B cell (primary cell): Measurements from ENCODE around the gene STXBP2. TPM values are rescaled to one million over a fixed set of nuclear protein-coding genes. Genes with fewer than 3 reads are reported as not detected.

Source experiments
- ATAC-seq: fragments of 200-7000 bp; cut with Tn5 transposase; one replicate; pipeline ENCODE4 v1.10.0; 2021; ENCODE audit warnings: low read depth, mild to moderate bottlenecking, moderate number of reproducible peaks, moderate library complexity
- CTCF ChIA-PET: fragments of 350-600 bp; sonication (Branson Sonifier 250); formaldehyde crosslinking; loops from one replicate; lab custom pipeline; 2021; ENCODE audit warnings: antibody characterized with exemption, inconsistent platforms; lab: Charles Lee
- POLR2A ChIA-PET: fragments of 350-600 bp; sonication (Branson Sonifier 250); formaldehyde crosslinking; loops from one replicate; lab custom pipeline; 2021; ENCODE audit warnings: antibody characterized with exemption; lab: Charles Lee
- DNase-seq: peaks from one replicate; pipeline ENCODE4 v3.0.0; 2013
- H2AFZ ChIP-seq: 2 replicates; pipeline ENCODE4 v1.6.1; 2012; ENCODE audit warnings: mild to moderate bottlenecking, low read depth, low read length; ENCODE audit not compliant: insufficient read depth, poor library complexity, severe bottlenecking
- H3K27ac ChIP-seq, 2 donors: 1 replicate in 1 of 2; 2 replicates in 1 of 2; pipeline ENCODE4 v1.5.1; 2012 to 2013; ENCODE audit warnings: low read length in 2 of 2, mild to moderate bottlenecking in 2 of 2, moderate library complexity in 1 of 2
- H3K27me3 ChIP-seq, 4 experiments: fragments of 200-600 bp in 1 of 4; sonication (generic) in 1 of 4; replicated peaks in 1 of 4; 1 replicate in 2 of 4; 2 replicates in 2 of 4; pipeline versions ENCODE4 v1.6.1 to v1.7.0; 2013 to 2016; ENCODE audit warnings: low read length in 3 of 4, mild to moderate bottlenecking in 2 of 4, mixed read lengths in 1 of 4, moderate library complexity in 1 of 4; ENCODE audit not compliant: insufficient read depth in 4 of 4, control insufficient read depth in 3 of 4; ENCODE audit errors: control extremely low read depth in 1 of 4
- H3K36me3 ChIP-seq, 2 experiments: replicated peaks in 1 of 2; 1 replicate in 1 of 2; 2 replicates in 1 of 2; pipeline versions ENCODE4 v1.6.1 to v1.7.1; 2013; ENCODE audit warnings: low read length in 1 of 2; ENCODE audit not compliant: insufficient read depth in 2 of 2, control insufficient read depth in 1 of 2; ENCODE audit errors: control extremely low read depth in 1 of 2, extremely low read depth in 1 of 2
- H3K4me1 ChIP-seq, 2 donors: fragments of 200-600 bp in 1 of 2; sonication (generic) in 1 of 2; 1 replicate in 1 of 2; 2 replicates in 1 of 2; pipeline versions ENCODE4 v1.5.1 to v1.6.1; 2013 to 2017; ENCODE audit warnings: low read length in 2 of 2; ENCODE audit not compliant: control insufficient read depth in 2 of 2, insufficient read depth in 2 of 2
- H3K4me2 ChIP-seq: replicated peaks from 2 replicates; pipeline ENCODE3; 2012; ENCODE audit warnings: mild to moderate bottlenecking, low read depth, low read length; ENCODE audit not compliant: poor library complexity, severe bottlenecking
- H3K4me3 ChIP-seq, 5 experiments: fragments of 200-600 bp in 1 of 5; sonication (generic) in 1 of 5; 1 replicate in 3 of 5; 2 replicates in 2 of 5; pipeline versions ENCODE4 v1.5.1 to v1.7.0; 2011 to 2016; ENCODE audit warnings: low read length in 4 of 5, mild to moderate bottlenecking in 4 of 5, low read depth in 2 of 5, control low read depth in 1 of 5, moderate library complexity in 1 of 5; ENCODE audit not compliant: insufficient read depth in 1 of 5; ENCODE audit errors: control extremely low read depth in 1 of 5, extremely low read depth in 1 of 5
- H3K79me2 ChIP-seq: fragments of 200-600 bp; sonication (generic); one replicate; pipeline ENCODE4 v1.6.0; 2016; ENCODE audit warnings: low read length; ENCODE audit not compliant: control insufficient read depth, insufficient read depth
- H3K9ac ChIP-seq: fragments of 200-600 bp; sonication (generic); 2 replicates; pipeline ENCODE4 v1.6.1; 2017; ENCODE audit warnings: mild to moderate bottlenecking, low read length, moderate library complexity
- H3K9me3 ChIP-seq, 3 donors: one replicate each; pipeline versions ENCODE4 v1.6.1 to v1.7.1; 2013; ENCODE audit warnings: low read length in 2 of 3; ENCODE audit not compliant: control insufficient read depth in 2 of 3, insufficient read depth in 1 of 3; ENCODE audit errors: control extremely low read depth in 1 of 3
- H4K20me1 ChIP-seq: 2 replicates; pipeline ENCODE4 v1.6.0; 2012; ENCODE audit warnings: mild to moderate bottlenecking, low read length; ENCODE audit not compliant: insufficient read depth, control insufficient read depth, poor library complexity, severe bottlenecking
- H3K27ac Mint-ChIP-seq: one replicate; pipeline ENCODE4 v1.8.0; 2021; ENCODE audit warnings: mixed read lengths
- H3K27me3 Mint-ChIP-seq: one replicate; pipeline ENCODE4 v1.8.0; 2021; ENCODE audit warnings: mixed read lengths
- H3K4me1 Mint-ChIP-seq: one replicate; pipeline ENCODE4 v1.8.0; 2021; ENCODE audit warnings: mixed read lengths
- H3K4me3 Mint-ChIP-seq: one replicate; pipeline ENCODE4 v1.8.0; 2021; ENCODE audit warnings: mixed read lengths
- H3K9me3 Mint-ChIP-seq: one replicate; pipeline ENCODE4 v1.8.0; 2022; ENCODE audit warnings: mixed read lengths; ENCODE audit not compliant: insufficient read depth
- EZH2 ChIP-seq: IDR thresholded peaks from 2 replicates; pipeline ENCODE4 v1.6.1; 2012; ENCODE audit warnings: borderline replicate concordance, low read depth, mild to moderate bottlenecking, moderate library complexity, low read length; ENCODE audit not compliant: insufficient read depth, poor library complexity, severe bottlenecking
- WGBS: methylation state at CpG from one replicate; pipeline ENCODE4 v1.1.5; 2013; ENCODE audit warnings: missing lambda C conversion rate; ENCODE audit not compliant: insufficient coverage; 5-methylcytosine and 5-hydroxymethylcytosine counted together
- intact Hi-C: fragments of 100-400 bp; cut with micrococcal nuclease; formaldehyde crosslinking; loops from one replicate; pipeline ENCODE4 v1.10.0; 2022
- polyA plus RNA-seq: library from polyadenylated mRNA; depleted of rRNA; stranded (reverse); fragments of >200 nt; gene quantifications from 2 replicates; pipeline ENCODE4 v1.2.3, GENCODE V29; 2012
- small RNA-seq: library from RNA; depleted of rRNA; stranded (forward); fragments of <200 nt; gene quantifications from one replicate; pipeline ENCODE3, GENCODE V24; 2012; ENCODE audit warnings: low replicate concordance, low read depth; ENCODE audit not compliant: insufficient read length
- total RNA-seq, 2 donors: library from RNA; stranded (reverse); fragments of 120-200 nt in 1 of 2; gene quantifications; 1 replicate in 1 of 2; 2 replicates in 1 of 2; pipeline versions ENCODE4 v1.2.3 to v1.2.4, GENCODE V29; 2013 to 2022
- TF ChIP-seq, protein P1 (sequence below): fragments of 200-600 bp; IDR thresholded peaks from one replicate; pipeline ENCODE4 v1.8.0; 2022; ENCODE audit warnings: antibody characterized with exemption, mild to moderate bottlenecking

Gene STXBP2
- total and polyA plus RNA-seq, 2 donors (not counting 1 experiment from before 2014, with no cell fraction given) = 222 to 226 TPM

- no peaks in the 10 kb centered on the region for H3K9me3 Mint-ChIP-seq
- CTCF ChIA-PET = interaction anchor here (0.5 to 3.8 kb wide), 5 partner anchors 10 to 559 kb away, joined by 3 to 14 read pairs (median 4); partner anchors contain the start of gene TRAPPC5
- peak overlapping the region; percentile 93 for H3K27ac Mint-ChIP-seq
These were observed 57.6 kb downstream of the STXBP2 start for GRCh38 chr19:7694499-7694898.

More at GRCh38 chr19:7694499-7694898, 57.6 kb downstream of the STXBP2 start:
- Histone ChIP-seq H3K4me2 (peak overlapping the region; percentile 66), H2AFZ (no peak overlapping the region), H3K27ac (peak overlapping the region; percentile 66 to 68), H4K20me1 (peaks cover 37% of the 10 kb centered on the region), H3K27me3 (no peaks in the 10 kb centered on the region), H3K36me3 (peaks cover 0 to 71% of the 10 kb centered on the region in 2 experiments), H3K9ac (peak overlapping the region; percentile 6), H3K4me3 (peak overlapping the region in 2 of 5 experiments; percentile 21 to 47), H3K79me2 (peaks cover 89% of the 10 kb centered on the region), H3K9me3 (no peaks in the 10 kb centered on the region), H3K4me1 (peaks cover 86 to 88% of the 10 kb centered on the region in 2 donors)
- peak; percentile 82 for DNase-seq
- WGBS = 18% methylated on average over 3 of the region's 4 CpGs
- peaks cover 51% of the 10 kb centered on the region for H3K4me1 Mint-ChIP-seq
- POLR2A ChIA-PET = interaction anchor here (0.7 to 3.0 kb wide), 3 partner anchors 11 to 595 kb away, joined by 3 to 9 read pairs (median 4); no protein-coding TSS in a partner anchor
- no peaks in the 10 kb centered on the region for H3K27me3 Mint-ChIP-seq
- peak overlapping the region; percentile 71 for H3K4me3 Mint-ChIP-seq
- intact Hi-C loops = loop anchor here (1.0 kb wide), 2 partner anchors 8 to 13 kb away; partner anchors contain the start of gene FCER2
- TF ChIP-seq EZH2 = no peak
- TF ChIP-seq, protein P1, sequence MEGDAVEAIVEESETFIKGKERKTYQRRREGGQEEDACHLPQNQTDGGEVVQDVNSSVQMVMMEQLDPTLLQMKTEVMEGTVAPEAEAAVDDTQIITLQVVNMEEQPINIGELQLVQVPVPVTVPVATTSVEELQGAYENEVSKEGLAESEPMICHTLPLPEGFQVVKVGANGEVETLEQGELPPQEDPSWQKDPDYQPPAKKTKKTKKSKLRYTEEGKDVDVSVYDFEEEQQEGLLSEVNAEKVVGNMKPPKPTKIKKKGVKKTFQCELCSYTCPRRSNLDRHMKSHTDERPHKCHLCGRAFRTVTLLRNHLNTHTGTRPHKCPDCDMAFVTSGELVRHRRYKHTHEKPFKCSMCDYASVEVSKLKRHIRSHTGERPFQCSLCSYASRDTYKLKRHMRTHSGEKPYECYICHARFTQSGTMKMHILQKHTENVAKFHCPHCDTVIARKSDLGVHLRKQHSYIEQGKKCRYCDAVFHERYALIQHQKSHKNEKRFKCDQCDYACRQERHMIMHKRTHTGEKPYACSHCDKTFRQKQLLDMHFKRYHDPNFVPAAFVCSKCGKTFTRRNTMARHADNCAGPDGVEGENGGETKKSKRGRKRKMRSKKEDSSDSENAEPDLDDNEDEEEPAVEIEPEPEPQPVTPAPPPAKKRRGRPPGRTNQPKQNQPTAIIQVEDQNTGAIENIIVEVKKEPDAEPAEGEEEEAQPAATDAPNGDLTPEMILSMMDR = no peak
- ATAC-seq = peak; percentile 78

Small RNA genes within 50 kb of the gene (small RNA-seq; reads per million reads assigned to genes)
- not detected for gene MIR6792

Other genes starting within 250 kb of the STXBP2 start
- 0.62 and 0.68 TPM in 2 replicates for gene PEX11G, start 148.1 kb upstream of the STXBP2 start, total RNA-seq
- gene PEX11G, start 148.1 kb upstream of the STXBP2 start, polyA plus RNA-seq = 0.13 and 0.40 TPM in 2 replicates
- 15.1 and 17.5 TPM in 2 replicates for gene ZNF358, start 121.0 kb upstream of the STXBP2 start, total RNA-seq
- gene ZNF358, start 121.0 kb upstream of the STXBP2 start, polyA plus RNA-seq = 8.2 and 8.5 TPM in 2 replicates
- gene MCOLN1, start 114.5 kb upstream of the STXBP2 start, total RNA-seq = 12.5 TPM in 2 replicates
- 17.3 and 19.0 TPM in 2 replicates for gene MCOLN1, start 114.5 kb upstream of the STXBP2 start, polyA plus RNA-seq
- 149 and 165 TPM in 2 replicates for gene PNPLA6, start 101.4 kb upstream of the STXBP2 start, total RNA-seq
- 88.3 and 102 TPM in 2 replicates for gene PNPLA6, start 101.4 kb upstream of the STXBP2 start, polyA plus RNA-seq
- gene CAMSAP3, start 41.2 kb upstream of the STXBP2 start, total RNA-seq = 1.3 and 1.9 TPM in 2 replicates
- 0.89 and 1.0 TPM in 2 replicates for gene CAMSAP3, start 41.2 kb upstream of the STXBP2 start, polyA plus RNA-seq
- 62.7 and 64.2 TPM in 2 replicates for gene XAB2, start 7.6 kb upstream of the STXBP2 start, total RNA-seq
- 93.8 and 110 TPM in 2 replicates for gene XAB2, start 7.6 kb upstream of the STXBP2 start, polyA plus RNA-seq
- gene PET100, start 7.3 kb upstream of the STXBP2 start, total RNA-seq = 89.1 and 100 TPM in 2 replicates
- 31.3 and 75.9 TPM in 2 replicates for gene PET100, start 7.3 kb upstream of the STXBP2 start, polyA plus RNA-seq
- 7.6 and 9.3 TPM in 2 replicates for gene PCP2, start 3.4 kb upstream of the STXBP2 start, total RNA-seq
- 5.6 and 6.5 TPM in 2 replicates for gene PCP2, start 3.4 kb upstream of the STXBP2 start, polyA plus RNA-seq
- gene RETN, start 31.9 kb downstream of the STXBP2 start, total RNA-seq = not detected in 2 replicates
- gene RETN, start 31.9 kb downstream of the STXBP2 start, polyA plus RNA-seq = not detected in 2 replicates
- gene MCEMP1, start 40.0 kb downstream of the STXBP2 start, total RNA-seq = not detected in 2 replicates
- gene MCEMP1, start 40.0 kb downstream of the STXBP2 start, polyA plus RNA-seq = 0.57 and 1.6 TPM in 2 replicates
- 61.2 and 61.5 TPM in 2 replicates for gene TRAPPC5, start 43.7 kb downstream of the STXBP2 start, total RNA-seq
- 42.0 and 64.9 TPM in 2 replicates for gene TRAPPC5, start 43.7 kb downstream of the STXBP2 start, polyA plus RNA-seq
- gene FCER2, start 65.0 kb downstream of the STXBP2 start, total RNA-seq = 16.3 and 17.1 TPM in 2 replicates
- 419 and 497 TPM in 2 replicates for gene FCER2, start 65.0 kb downstream of the STXBP2 start, polyA plus RNA-seq
- not detected in 2 replicates for gene CLEC4G, start 95.0 kb downstream of the STXBP2 start, total RNA-seq
- 0.58 and 1.3 TPM in 2 replicates for gene CLEC4G, start 95.0 kb downstream of the STXBP2 start, polyA plus RNA-seq
- gene CD209, start 110.4 kb downstream of the STXBP2 start, total RNA-seq = not detected in 2 replicates
- gene CD209, start 110.4 kb downstream of the STXBP2 start, polyA plus RNA-seq = 0.10 TPM in 1 of 2 replicates, not detected in the other
- 0.52 TPM in 1 of 2 replicates, not detected in the other for gene CLEC4M, start 126.1 kb downstream of the STXBP2 start, total RNA-seq
- gene CLEC4M, start 126.1 kb downstream of the STXBP2 start, polyA plus RNA-seq = 0.10 TPM in 1 of 2 replicates, not detected in the other
- gene EVI5L, start 193.1 kb downstream of the STXBP2 start, total RNA-seq = 11.2 and 11.8 TPM in 2 replicates
- 6.1 and 7.9 TPM in 2 replicates for gene EVI5L, start 193.1 kb downstream of the STXBP2 start, polyA plus RNA-seq
- gene PRR36, start 237.3 kb downstream of the STXBP2 start, total RNA-seq = not detected in 2 replicates
- 0.01 and 0.04 TPM in 2 replicates for gene PRR36, start 237.3 kb downstream of the STXBP2 start, polyA plus RNA-seq